Activated CD8-positive, alpha-beta T cell treated with anti-CD3 and anti-CD28 coated beads for 36 hours (primary cell): Measurements from ENCODE around the gene MEPCE. TPM values are rescaled to one million over a fixed set of nuclear protein-coding genes. Genes with fewer than 3 reads are reported as not detected.

Experiments
- ATAC-seq: fragments of 200-7000 bp; cut with Tn5 transposase; one replicate; pipeline ENCODE4 v1.10.0; 2021; ENCODE audit warnings: mild to moderate bottlenecking, moderate library complexity
- CTCF ChIA-PET: fragments of 350-600 bp; sonication (Branson Sonifier 250); formaldehyde crosslinking; loops from one replicate; lab custom pipeline; 2021; ENCODE audit warnings: antibody characterized with exemption; lab: Charles Lee
- POLR2A ChIA-PET: fragments of 350-600 bp; sonication (Branson Sonifier 250); formaldehyde crosslinking; loops from one replicate; lab custom pipeline; 2021; ENCODE audit warnings: antibody characterized with exemption; lab: Charles Lee
- DNase-seq: peaks from one replicate; pipeline ENCODE4 v3.0.0-alpha.2; 2020
- H3K27ac Mint-ChIP-seq: one replicate; pipeline ENCODE4 v1.8.0; 2021; ENCODE audit warnings: mild to moderate bottlenecking, mixed read lengths
- H3K27me3 Mint-ChIP-seq: one replicate; pipeline ENCODE4 v1.8.0; 2021; ENCODE audit warnings: mixed read lengths
- H3K36me3 Mint-ChIP-seq: one replicate; pipeline ENCODE4 v1.8.0; 2021; ENCODE audit warnings: low read depth, mixed read lengths
- H3K4me1 Mint-ChIP-seq: one replicate; pipeline ENCODE4 v1.8.0; 2021; ENCODE audit warnings: low read depth, mixed read lengths
- H3K4me3 Mint-ChIP-seq: one replicate; pipeline ENCODE4 v1.8.0; 2021; ENCODE audit warnings: mild to moderate bottlenecking, moderate library complexity, mixed read lengths
- H3K9me3 Mint-ChIP-seq: one replicate; pipeline ENCODE4 v1.8.0; 2021; ENCODE audit warnings: mixed read lengths
- CTCF ChIP-seq: fragments of 200-600 bp; IDR thresholded peaks from one replicate; pipeline ENCODE4 v1.8.0; 2022; ENCODE audit warnings: antibody characterized with exemption, mild to moderate bottlenecking
- intact Hi-C: fragments of 100-400 bp; cut with micrococcal nuclease; formaldehyde crosslinking; loops from one replicate; pipeline ENCODE4 v1.10.0; 2022
- total RNA-seq, 2 experiments: library from RNA; stranded (reverse); gene quantifications; one replicate each; pipeline ENCODE4 v1.2.3, GENCODE V29; 2021

Gene MEPCE
- total RNA-seq, 2 experiments from 2014 or later = 38.3 to 38.8 TPM

GRCh38 chr7:100476101-100476780 is 46.6 kb downstream of the MEPCE start:
- Mint-ChIP-seq H3K27ac (peak overlapping the region; percentile 93), H3K4me3 (peak overlapping the region; percentile 94), H3K4me1 (peaks cover 49% of the 10 kb centered on the region), H3K27me3 (no peaks in the 10 kb centered on the region), H3K36me3 (peaks cover 47% of the 10 kb centered on the region), H3K9me3 (no peaks in the 10 kb centered on the region)
- TF ChIP-seq CTCF = no peak
- ATAC-seq (no peak), DNase-seq (no peak)
- ChIA-PET POLR2A (interaction anchor here (0.6 to 1.0 kb wide), 2 partner anchors 18 to 1532 kb away, joined by 4 to 5 read pairs; no protein-coding TSS in a partner anchor), CTCF (interaction anchor here (1.2 to 9.3 kb wide), 7 partner anchors 21 to 88 kb away, joined by 3 to 75 read pairs (median 7); no protein-coding TSS in a partner anchor)
- intact Hi-C loops = loop anchor here (5.0 to 10.0 kb wide), 2 partner anchors 71 to 219 kb away; partner anchors contain the start of gene GIGYF1

GRCh38 chr7:100476903-100477870 is 47.6 kb downstream of the MEPCE start:
- Mint-ChIP-seq H3K36me3 (peaks cover 42% of the 10 kb centered on the region), H3K27ac (peak overlapping the region; percentile 93), H3K9me3 (no peaks in the 10 kb centered on the region), H3K4me3 (peak overlapping the region; percentile 94), H3K27me3 (no peaks in the 10 kb centered on the region), H3K4me1 (peaks cover 49% of the 10 kb centered on the region)
- ATAC-seq (peak; percentile 35), DNase-seq (peak; percentile 84)
- ChIA-PET POLR2A (interaction anchor here (0.6 to 2.1 kb wide), 15 partner anchors 12 to 352 kb away, joined by 3 to 7 read pairs (median 3); partner anchors contain the start of genes MEPCE, MOSPD3 and PPP1R35), CTCF (interaction anchor here (0.8 to 9.3 kb wide), 14 partner anchors 8 to 108 kb away, joined by 3 to 75 read pairs (median 4); partner anchors contain the start of gene SPACDR)
- TF ChIP-seq CTCF = peak; percentile 59
- intact Hi-C loops = loop anchor here (5.0 to 10.0 kb wide), 2 partner anchors 70 to 218 kb away; partner anchors contain the start of gene GIGYF1

- POLR2A ChIA-PET = interaction anchor here (0.6 to 2.1 kb wide), 13 partner anchors 12 to 353 kb away, joined by 3 to 7 read pairs (median 3); partner anchors contain the start of gene MOSPD3
- CTCF ChIA-PET = interaction anchor here (0.8 to 9.3 kb wide), 15 partner anchors 9 to 228 kb away, joined by 3 to 75 read pairs (median 4); partner anchors contain the start of genes MOSPD3, POP7 and SPACDR
- peaks cover 51% of the 10 kb centered on the region for H3K4me1 Mint-ChIP-seq
- H3K36me3 Mint-ChIP-seq = peaks cover 42% of the 10 kb centered on the region
- intact Hi-C loops = loop anchor here (5.0 to 10.0 kb wide), 2 partner anchors 69 to 217 kb away; partner anchors contain the start of gene GIGYF1
- no peaks in the 10 kb centered on the region for H3K9me3 Mint-ChIP-seq
- H3K27ac Mint-ChIP-seq = peak overlapping the region; percentile 95
- ATAC-seq (no peak), DNase-seq (peak; percentile 32)
- no peaks in the 10 kb centered on the region for H3K27me3 Mint-ChIP-seq
- H3K4me3 Mint-ChIP-seq = peak overlapping the region; percentile 94
- TF ChIP-seq CTCF = no peak
Measured at GRCh38 chr7:100477871-100478267, 48.2 kb downstream of the MEPCE start.

GRCh38 chr7:100478958-100479660 is 49.5 kb downstream of the MEPCE start, which contains the start of gene TSC22D4:
Gene TSC22D4 (minus strand): TSS chr7:100479214. CDS start chr7:100478038, 1,176 bp downstream.
- Mint-ChIP-seq H3K36me3 (peaks cover 32% of the 10 kb centered on the region), H3K4me3 (peak within 1 kb of the TSS; percentile 94), H3K9me3 (no peaks in the 10 kb centered on the region), H3K27ac (peak within 1 kb of the TSS; percentile 95), H3K4me1 (peaks cover 40% of the 10 kb centered on the region), H3K27me3 (no peaks in the 10 kb centered on the region)
- peak; percentile 76 for ATAC-seq
- CTCF ChIA-PET = interaction anchor here (0.8 to 9.3 kb wide), 9 partner anchors 9 to 227 kb away, joined by 3 to 75 read pairs (median 8); partner anchors contain the start of genes MOSPD3 and POP7
- peak; percentile 94 for DNase-seq
- no peak for TF ChIP-seq CTCF
- intact Hi-C loops = loop anchor here (5.0 to 10.0 kb wide), 2 partner anchors 68 to 216 kb away; partner anchors contain the start of gene GIGYF1
- POLR2A ChIA-PET = interaction anchor here (0.7 to 2.1 kb wide), 7 partner anchors 9 to 239 kb away, joined by 3 to 7 read pairs (median 3); partner anchors contain the start of gene PPP1R35
